BJ (cell line): ENCODE data around the gene TMEFF2. TPM values are rescaled to one million over a fixed set of nuclear protein-coding genes. Genes with fewer than 3 reads are reported as not detected.

Experiments used
- CTCF ChIA-PET: fragments of 350-600 bp; formaldehyde crosslinking; extraction: SDS; loops from one replicate; lab custom pipeline; 2021; ENCODE audit warnings: antibody characterized with exemption, inconsistent platforms; lab: Yijun Ruan, JAX
- POLR2A ChIA-PET: fragments of 300-600 bp; sonication (Branson Sonifier 250); formaldehyde crosslinking; extraction: SDS; loops from one replicate; lab custom pipeline; 2021; ENCODE audit warnings: antibody characterized with exemption; lab: Charles Lee
- DNase-seq: peaks from one replicate; pipeline ENCODE4 v3.0.0-alpha.2; 2011; ENCODE audit warnings: low read depth
- H3K27me3 ChIP-seq: 2 replicates; pipeline ENCODE4 v1.6.0; 2011; ENCODE audit warnings: low read length; ENCODE audit not compliant: control insufficient read depth, insufficient read depth
- H3K36me3 ChIP-seq: 2 replicates; pipeline ENCODE4 v1.5.1; 2011; ENCODE audit warnings: low read length; ENCODE audit not compliant: control insufficient read depth, insufficient read depth
- H3K4me3 ChIP-seq: 2 replicates; pipeline ENCODE4 v1.5.1; 2011; ENCODE audit warnings: low read depth, mild to moderate bottlenecking, control low read depth, low read length
- CTCF ChIP-seq: IDR thresholded peaks from 2 replicates; pipeline ENCODE4 v1.5.1; 2011; ENCODE audit warnings: low read depth, mild to moderate bottlenecking, control low read depth, inconsistent platforms, low read length, moderate library complexity; ENCODE audit not compliant: insufficient read depth
- polyA plus RNA-seq: library from polyadenylated mRNA; depleted of rRNA; stranded (reverse); fragments of >200 nt; gene quantifications from 2 replicates; pipeline ENCODE4 v1.2.3, GENCODE V29; 2011

TMEFF2 gene
- polyA plus RNA-seq, 1 experiment = 0.33 TPM

GRCh38 chr2:191932286-191932685, 262.4 kb downstream of the TMEFF2 start:
- ChIA-PET POLR2A (no interaction called here), CTCF (interaction anchor here (1.2 kb wide), 1 partner anchor 11 kb away, joined by 3 read pairs; no protein-coding TSS in a partner anchor)
- no peak for DNase-seq

GRCh38 chr2:191931329-191931728, 263.4 kb downstream of the TMEFF2 start:
- H3K4me3 ChIP-seq = no peak overlapping the region
- DNase-seq = no peak
- no peak for TF ChIP-seq CTCF
- H3K36me3 ChIP-seq = no peaks in the 10 kb centered on the region
- no peaks in the 10 kb centered on the region for H3K27me3 ChIP-seq
- ChIA-PET POLR2A (no interaction called here), CTCF (interaction anchor here (1.2 kb wide), 1 partner anchor 12 kb away, joined by 3 read pairs; no protein-coding TSS in a partner anchor)

More at GRCh38 chr2:191932286-191932685, 262.4 kb downstream of the TMEFF2 start:
- no peak overlapping the region for H3K4me3 ChIP-seq
- H3K36me3 ChIP-seq = no peaks in the 10 kb centered on the region
- H3K27me3 ChIP-seq = no peaks in the 10 kb centered on the region
- no peak for TF ChIP-seq CTCF

GRCh38 chr2:191930205-191930604, 264.5 kb downstream of the TMEFF2 start:
- POLR2A ChIA-PET = no interaction called here
- no peak overlapping the region for H3K4me3 ChIP-seq
- no peak for DNase-seq
- CTCF ChIA-PET = no interaction called here
- TF ChIP-seq CTCF = no peak
- H3K36me3 ChIP-seq = no peaks in the 10 kb centered on the region
- no peaks in the 10 kb centered on the region for H3K27me3 ChIP-seq

GRCh38 chr2:191929288-191929687, 265.4 kb downstream of the TMEFF2 start:
- no peak for DNase-seq
- no peak for TF ChIP-seq CTCF
- H3K27me3 ChIP-seq = no peaks in the 10 kb centered on the region
- no peak overlapping the region for H3K4me3 ChIP-seq
- CTCF ChIA-PET = no interaction called here
- H3K36me3 ChIP-seq = no peaks in the 10 kb centered on the region
- POLR2A ChIA-PET = no interaction called here

- H3K36me3 ChIP-seq = no peaks in the 10 kb centered on the region
- POLR2A ChIA-PET = no interaction called here
- no peak for DNase-seq
Observed at GRCh38 chr2:191927991-191928390, 266.7 kb downstream of the TMEFF2 start.

More at GRCh38 chr2:191927991-191928390, 266.7 kb downstream of the TMEFF2 start:
- no peak overlapping the region for H3K4me3 ChIP-seq
- CTCF ChIA-PET = interaction anchor here (0.7 kb wide), 1 partner anchor 126 kb away, joined by 3 read pairs; no protein-coding TSS in a partner anchor
- TF ChIP-seq CTCF = no peak
- no peaks in the 10 kb centered on the region for H3K27me3 ChIP-seq
